PFSK-1 (cell line): ENCODE data around the gene CNGA2.

ENCODE experiments used
- FOXP2 ChIP-seq: optimal IDR thresholded peaks from 2 replicates; pipeline ENCODE3; 2011; ENCODE audit warnings: borderline replicate concordance, control low read depth, inconsistent platforms; ENCODE audit not compliant: insufficient read depth; ENCODE audit errors: extremely low read length, extremely low read depth
- POLR2AphosphoS5 ChIP-seq: IDR thresholded peaks from 2 replicates; pipeline ENCODE4 v1.6.1; 2012; ENCODE audit warnings: low read depth, mild to moderate bottlenecking, control low read depth, low read length, moderate library complexity
- TAF1 ChIP-seq: IDR thresholded peaks from 2 replicates; pipeline ENCODE4 v1.6.1; 2012; ENCODE audit warnings: low read length, control low read depth, borderline replicate concordance; ENCODE audit not compliant: insufficient read depth

DNA sequence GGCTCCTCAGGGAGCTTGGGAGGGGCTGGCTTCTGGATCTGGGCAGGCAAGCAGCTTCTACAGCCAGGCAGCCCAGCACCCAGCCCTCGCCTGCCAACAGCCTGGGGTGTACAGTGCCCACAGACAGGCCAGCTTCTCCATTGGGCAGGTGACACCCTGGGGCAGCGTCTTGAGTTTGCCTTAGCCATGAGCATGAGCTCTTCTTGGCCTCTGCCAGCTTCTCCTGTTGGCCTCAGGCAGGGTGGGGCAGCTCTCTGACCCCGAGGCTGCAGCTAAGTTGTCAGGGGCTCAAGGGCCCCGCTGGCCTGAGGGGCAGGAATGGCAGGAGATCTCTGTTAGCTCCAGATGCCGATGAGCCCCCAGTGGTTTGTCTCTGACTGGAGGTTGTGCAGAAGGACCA is 7.8 kb upstream of the CNGA2 start:
- TF ChIP-seq POLR2AphosphoS5 (no peak), FOXP2 (no peak), TAF1 (no peak)
